Dermis blood vessel endothelial cell (primary cell): ENCODE data around the gene C16orf78. TPM values are rescaled to one million over a fixed set of nuclear protein-coding genes. Genes with fewer than 3 reads are reported as not detected.
"Not testable (repeated sequence)": the region's sequence is repeated elsewhere in the genome, so short reads cannot be mapped to it uniquely, and the experiment has no call there.

Experiments used
- DNase-seq: peaks from one replicate; pipeline ENCODE4 v3.0.0; 2010
- total RNA-seq: library from RNA; depleted of rRNA; stranded (reverse); fragments of >200 nt; gene quantifications from 2 replicates; pipeline ENCODE4 v1.2.3, GENCODE V29; 2014

Gene C16orf78
- total RNA-seq, 1 donor from 2014 or later: not detected

DNA sequence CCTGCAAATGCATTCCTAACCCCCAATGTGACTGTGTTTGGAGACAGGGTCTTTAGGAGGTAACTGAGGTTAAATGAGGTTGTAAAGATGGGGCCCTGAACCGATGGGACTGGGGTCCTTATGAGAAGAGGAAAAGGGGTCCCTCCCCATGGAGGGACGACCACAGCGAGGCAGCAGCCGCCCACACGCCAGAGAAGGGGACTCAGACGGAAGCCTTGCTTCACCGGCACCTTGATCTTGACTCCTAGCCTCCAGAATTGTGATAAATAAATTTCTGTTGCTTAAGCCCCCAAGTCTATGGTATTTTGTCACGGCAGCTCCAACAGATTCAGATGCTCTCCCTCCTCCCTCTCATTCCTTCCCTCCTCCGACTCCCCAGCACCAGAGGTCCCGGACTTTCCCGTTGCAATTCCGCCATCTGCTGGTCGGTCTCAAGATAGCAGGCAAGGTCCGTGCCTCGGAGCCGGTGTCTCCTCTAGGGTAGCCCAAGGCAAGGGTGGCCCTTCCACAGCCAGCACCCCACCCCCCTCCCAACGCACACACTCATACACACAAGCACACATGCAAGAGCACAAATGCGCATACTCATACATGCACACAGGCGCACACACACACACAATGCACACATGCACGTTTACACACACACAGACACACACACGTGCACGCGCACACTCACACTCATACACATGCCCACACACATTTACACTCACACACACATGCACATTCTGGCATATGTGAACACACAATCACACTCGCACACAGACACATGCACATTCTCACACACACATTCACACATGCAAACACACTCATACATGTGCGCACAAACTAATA, 23.1 kb upstream of the C16orf78 start:
- peak; percentile 73 for DNase-seq

GRCh38 chr16:49351096-49351487, 22.5 kb upstream of the C16orf78 start:
- no peak for DNase-seq

DNA sequence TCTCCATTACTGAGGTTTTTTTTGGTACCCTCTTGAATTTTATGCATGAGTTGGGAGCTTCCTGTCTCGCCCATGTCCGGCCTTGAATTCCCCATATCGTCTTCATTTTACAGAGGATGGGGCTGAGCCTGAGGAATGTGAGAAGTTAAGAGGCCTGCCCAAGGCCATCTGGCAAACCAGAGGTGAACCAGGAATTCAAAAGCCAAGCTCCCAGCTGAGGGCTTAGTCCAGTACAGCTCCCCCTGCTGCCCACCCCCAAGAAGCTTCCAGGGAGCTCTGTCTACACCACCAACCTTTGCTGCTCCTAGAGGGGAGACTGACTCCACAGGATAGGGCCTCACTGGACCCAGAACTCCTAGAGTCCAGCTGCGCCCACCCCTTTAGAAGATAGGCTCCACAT, 20.7 kb upstream of the C16orf78 start:
- DNase-seq: peak; percentile 28

DNA sequence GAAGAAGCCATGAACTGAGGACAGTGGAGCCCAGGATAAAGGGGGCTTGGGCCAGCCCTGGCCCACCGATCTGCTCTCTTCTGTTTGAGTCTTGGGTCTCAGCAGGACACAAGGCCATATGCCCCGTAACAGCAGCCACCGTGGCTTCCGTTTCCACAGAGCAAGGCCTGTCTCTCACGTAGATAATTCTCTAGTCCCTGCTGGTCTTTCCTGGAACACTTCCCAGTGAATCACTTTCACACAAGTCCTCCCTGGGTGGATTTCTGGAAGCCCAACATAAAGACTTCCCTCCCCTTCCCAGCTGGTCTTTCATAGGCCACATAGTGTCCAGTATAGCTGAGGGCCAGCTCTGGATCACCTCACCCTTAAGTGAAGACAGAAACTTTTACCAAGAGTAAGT, 19.9 kb upstream of the C16orf78 start:
- DNase-seq: no peak

DNA sequence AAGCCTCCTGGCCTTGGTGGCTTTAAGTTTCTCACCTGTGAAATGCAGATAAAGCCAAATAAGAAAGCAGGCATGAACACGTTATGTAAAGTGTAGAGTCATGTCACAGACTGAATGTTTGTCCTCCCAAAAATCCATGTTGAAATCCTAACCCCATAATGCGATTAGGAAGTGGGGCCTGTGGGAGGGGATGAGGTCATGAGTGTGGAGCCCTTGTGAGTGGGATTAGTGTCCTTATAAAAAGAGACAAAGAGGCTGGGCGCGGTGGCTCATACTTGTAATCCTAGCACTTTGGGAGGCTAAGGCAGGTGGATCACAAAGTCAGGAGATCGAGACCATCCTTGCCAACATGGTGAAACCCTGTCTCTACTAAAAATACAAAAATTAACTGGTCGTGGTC, 19.5 kb upstream of the C16orf78 start:
- no peak for DNase-seq

GRCh38 chr16:49354991-49355390, 18.6 kb upstream of the C16orf78 start:
- DNase-seq: no peak

DNA sequence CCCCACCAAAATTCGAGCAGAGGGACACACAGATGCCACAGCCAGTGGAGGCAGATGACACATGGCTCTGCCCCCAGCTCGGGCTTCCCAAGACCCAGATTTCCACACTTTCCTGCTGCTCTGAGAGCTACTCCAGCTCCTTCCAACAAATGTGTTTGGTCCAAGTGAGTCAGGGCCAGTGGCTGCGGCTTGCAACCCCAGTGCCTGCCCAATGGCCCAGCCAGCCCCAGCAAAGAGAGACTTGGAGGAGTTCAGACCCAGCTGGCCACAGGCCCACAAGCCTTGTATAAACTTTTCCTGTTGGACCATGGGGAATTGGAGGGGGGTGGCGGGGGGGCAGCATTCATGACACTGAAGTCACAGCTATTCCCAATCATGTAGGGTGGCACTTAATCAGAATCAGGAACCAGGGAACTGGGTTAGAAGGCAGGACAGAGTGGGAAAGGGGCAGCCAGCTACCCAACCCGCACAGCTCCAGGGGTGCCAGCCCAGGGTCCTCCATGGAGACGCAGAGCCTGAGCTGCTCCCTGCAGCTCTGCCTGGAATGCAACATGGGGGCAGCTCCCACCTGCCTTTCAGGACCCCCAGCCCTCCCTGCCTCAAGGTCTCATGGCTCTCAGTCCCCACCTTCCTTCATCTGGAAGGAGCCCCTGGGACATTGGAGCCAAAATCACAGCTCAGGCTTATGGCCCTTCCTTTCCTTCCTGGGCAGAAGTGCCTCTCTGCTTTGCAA, 17.5 kb upstream of the C16orf78 start:
- DNase-seq: no peak

DNA sequence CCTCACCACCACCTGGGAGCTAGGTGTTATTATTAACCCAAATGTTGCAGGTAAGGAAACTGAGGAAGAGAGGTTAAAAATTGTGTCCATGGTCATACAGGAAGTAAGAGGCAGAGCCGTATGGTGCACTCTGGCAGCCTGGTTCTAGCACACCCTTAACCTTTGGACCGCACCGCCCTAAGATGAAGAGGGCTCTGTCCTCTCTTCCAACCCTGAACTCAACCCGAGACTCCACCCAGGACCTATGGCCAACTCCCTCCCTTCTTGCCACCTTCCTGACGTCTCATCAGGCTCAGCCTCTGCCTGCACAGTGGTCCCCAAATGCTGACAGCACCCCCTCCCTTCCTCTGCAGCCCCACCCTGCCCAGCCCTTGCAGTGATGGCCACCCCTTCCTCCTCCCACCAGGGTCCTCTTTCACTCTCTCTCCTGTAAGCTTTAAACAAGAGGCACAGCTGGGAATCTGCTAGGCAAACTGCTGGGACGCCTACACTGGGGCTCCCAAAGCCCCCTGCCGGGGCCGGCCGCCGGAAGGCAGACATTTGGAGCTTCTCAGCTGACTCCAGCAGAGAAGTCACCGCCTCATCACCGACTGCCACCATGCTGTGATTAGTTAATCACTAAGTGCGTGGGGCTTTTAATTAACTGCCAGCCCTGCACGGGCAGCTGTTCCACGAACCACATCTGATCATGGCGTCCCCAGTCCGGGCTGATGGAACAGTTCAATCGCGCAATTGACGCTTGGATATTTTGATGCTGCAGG, 16.7 kb upstream of the C16orf78 start:
- DNase-seq: no peak

DNA sequence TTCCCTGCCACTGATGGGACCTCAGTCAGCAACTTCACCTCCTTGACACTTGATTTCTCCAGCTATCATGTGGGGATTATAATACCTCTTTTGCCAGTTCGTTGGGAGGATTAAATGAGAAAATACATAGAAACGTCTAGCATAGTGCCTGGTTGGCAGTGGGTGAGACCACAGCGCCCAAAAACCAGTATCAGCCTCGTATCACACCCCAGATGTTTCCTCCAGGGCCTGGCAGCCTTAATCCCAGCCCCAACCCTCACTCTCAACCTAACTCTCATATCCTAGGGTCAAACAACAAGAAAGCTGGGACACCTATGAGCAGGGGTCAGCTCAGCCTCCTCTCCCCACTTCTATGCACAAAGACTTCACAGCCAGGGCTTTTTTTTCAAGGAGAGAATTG, 14.0 kb upstream of the C16orf78 start:
- DNase-seq: no peak

- DNase-seq: not testable (repeated sequence)
Observed at GRCh38 chr16:49361731-49362130, 11.9 kb upstream of the C16orf78 start.

DNA sequence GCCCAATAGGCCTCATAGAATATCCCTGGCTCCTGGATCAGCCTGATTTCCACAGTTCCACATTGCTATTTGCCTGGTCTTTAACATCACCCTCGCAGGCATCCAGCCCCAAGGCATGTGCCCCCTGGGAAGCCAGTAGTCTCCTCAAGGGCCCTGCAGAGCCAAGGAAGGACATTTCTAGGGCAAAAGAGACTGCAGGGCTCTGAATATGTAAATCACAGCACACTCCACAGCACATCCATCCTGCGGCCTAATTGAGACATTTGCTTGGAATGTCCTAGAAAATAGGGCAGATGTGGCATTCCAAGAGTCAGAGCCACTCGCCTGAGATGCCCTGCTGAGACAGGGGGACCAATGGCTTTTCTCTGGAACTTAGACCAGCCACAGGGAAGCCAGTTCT, 11.4 kb upstream of the C16orf78 start:
- no peak for DNase-seq

DNA sequence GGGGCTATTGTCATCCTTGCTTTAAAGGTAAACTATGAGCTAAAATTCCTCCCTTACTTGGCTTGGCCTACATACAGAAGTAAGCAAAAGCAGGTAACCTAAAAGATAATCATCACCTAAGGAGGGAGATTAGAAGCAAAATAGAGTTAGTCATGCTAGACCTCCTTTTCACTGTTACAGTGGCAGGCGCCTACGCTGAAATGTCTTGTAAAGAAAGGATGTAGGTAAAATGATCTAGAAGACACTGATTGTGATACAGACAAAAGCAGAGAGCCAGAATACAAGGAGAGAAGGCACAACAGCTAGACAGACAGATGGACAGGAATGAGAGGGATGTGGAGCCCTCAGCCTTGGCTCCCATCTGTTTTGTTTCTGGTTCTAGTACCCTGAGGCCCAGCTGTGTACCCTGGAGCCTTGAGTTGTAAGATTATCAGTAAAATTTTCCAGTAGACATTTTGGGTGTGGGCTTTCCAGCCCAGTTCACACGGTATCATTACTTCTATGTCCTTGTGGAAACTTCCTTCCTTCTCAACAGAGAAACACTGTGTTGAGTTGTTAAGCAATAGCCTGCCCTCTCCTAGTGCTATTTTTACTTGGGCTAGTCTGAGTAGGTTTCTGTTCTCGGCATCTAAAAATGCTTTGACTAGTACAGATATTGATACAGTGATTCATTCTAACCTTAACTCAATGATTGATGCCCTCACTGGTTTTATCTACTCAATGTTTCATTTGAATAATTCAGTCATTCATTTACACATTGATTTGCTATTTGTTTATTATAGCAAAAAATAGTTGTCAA, 7.7 kb upstream of the C16orf78 start:
- no peak for DNase-seq

DNA sequence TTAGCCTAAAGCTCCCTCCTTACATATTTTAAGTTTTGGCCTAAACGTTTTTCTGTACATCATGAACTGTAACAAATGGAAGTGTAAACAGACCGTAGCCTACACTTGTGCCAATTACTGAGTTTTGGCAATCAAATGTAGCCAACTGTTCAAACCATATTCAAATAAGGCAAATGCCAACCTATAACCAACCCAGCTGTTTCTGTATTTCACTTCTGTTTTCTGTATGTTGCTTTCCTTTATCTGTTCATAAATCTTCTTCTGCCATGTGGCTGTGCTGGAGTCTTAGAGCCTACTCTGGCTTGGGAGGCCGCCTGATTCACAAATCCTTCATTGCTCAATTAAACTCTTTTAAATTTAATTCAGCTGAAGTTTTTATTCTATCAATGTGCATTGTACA, 6.9 kb upstream of the C16orf78 start:
- no peak for DNase-seq

GRCh38 chr16:49369651-49370611, 3.7 kb upstream of the C16orf78 start:
- no peak for DNase-seq

GRCh38 chr16:49376206-49376605, 2.6 kb downstream of the C16orf78 start:
- DNase-seq: no peak

GRCh38 chr16:49377196-49377755, 3.7 kb downstream of the C16orf78 start:
- DNase-seq: no peak

DNA sequence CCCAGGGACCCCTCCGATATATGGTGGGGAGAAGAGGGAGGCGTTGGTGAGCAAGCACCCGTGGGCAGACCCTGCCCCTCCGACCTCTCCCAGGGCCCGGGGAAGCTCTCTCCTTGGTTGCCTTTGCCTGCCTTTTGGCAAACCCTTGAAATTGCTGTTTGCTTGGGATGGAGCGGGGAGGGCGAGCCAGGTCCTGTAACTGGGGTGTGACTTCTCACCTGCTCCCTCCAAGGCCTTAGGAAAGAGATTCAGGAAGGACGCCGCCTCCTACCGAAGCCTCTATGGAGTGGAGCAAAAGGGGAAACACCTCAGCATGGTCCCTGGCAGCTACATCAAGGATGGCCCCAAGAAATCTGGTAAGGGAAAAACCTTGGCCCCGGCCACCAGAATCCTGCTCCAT, 4.6 kb downstream of the C16orf78 start:
- DNase-seq: no peak

- no peak for DNase-seq
Observed at GRCh38 chr16:49378816-49379215, 5.2 kb downstream of the C16orf78 start.

GRCh38 chr16:49382916-49383315, 9.3 kb downstream of the C16orf78 start:
- DNase-seq: peak; percentile 3

DNA sequence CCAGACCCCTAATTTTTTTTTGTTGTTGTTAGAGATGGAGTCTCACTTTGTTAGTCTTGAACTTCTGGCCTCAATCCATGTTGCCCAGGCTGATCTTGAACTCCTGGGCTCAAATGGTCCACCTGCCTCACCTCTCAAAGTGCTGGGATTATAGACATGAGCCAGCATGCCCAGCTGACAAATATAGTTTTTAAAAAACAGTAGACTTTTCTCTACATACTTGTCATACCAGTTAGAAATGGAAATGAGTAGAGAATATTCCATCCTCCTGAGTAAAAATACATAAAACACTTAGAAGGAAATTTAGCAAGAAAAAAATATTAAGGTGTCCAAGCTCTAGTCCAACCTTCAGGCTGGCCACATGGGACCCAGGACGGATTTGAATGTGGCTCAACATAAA, 21.4 kb downstream of the C16orf78 start:
- DNase-seq: no peak

DNA sequence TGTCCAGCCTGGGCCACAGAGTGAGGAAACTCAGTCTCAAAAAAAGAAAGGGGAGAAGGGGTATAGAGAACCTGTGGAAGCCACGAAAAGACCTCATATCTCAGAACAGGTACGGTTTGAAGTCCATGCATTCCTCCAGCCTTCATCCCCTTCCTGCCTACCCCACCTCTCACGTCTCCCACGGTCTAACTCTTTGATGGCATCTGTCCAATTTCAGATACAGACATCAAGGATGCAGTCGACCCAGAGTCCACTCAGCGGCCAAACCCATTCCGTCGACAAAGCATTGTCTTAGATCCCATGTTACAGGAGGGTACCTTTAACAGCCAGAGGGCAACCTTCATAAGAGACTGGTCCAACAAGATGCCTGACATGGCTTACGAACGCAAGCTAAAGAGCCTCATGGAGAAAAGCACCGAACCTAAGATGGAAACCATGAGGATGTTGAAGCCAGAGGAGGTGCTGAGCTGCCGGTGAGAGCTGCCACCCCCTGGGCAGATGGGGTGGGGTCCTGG, 22.7 kb downstream of the C16orf78 start:
- no peak for DNase-seq
